Gastroesophageal sphincter (tissue), 3 donors: ENCODE data around the gene NFKB1.

Experiments used
- CTCF ChIP-seq, 4 experiments: fragments of 200-600 bp in 2 of 4; fragments of 450-650 bp in 2 of 4; sonication (generic) in 1 of 4; IDR thresholded peaks; one replicate each; pipeline ENCODE4 v1.5.1; 2017 to 2019; ENCODE audit warnings: antibody characterized with exemption in 4 of 4, mild to moderate bottlenecking in 2 of 4, moderate library complexity in 2 of 4
- EP300 ChIP-seq: sonication (generic); formaldehyde crosslinking; IDR thresholded peaks from one replicate; pipeline ENCODE4 v1.6.1; 2017; ENCODE audit warnings: antibody characterized with exemption, mild to moderate bottlenecking
- POLR2AphosphoS5 ChIP-seq: sonication (generic); formaldehyde crosslinking; IDR thresholded peaks from one replicate; pipeline ENCODE4 v1.6.1; 2017; ENCODE audit warnings: antibody characterized with exemption

GRCh38 chr4:102578819-102579218, 77.7 kb downstream of the NFKB1 start:
- TF ChIP-seq CTCF (IDR thresholded peaks at IDR 0.05) (no peak), EP300 (no peak), POLR2AphosphoS5 (no peak)
